Measurements from ENCODE around the gene SH3RF3. TPM values are rescaled to one million over a fixed set of nuclear protein-coding genes. Genes with fewer than 3 reads are reported as not detected.
A peak's percentile ranks its signal among the peaks of the same experiment; 100 is the strongest.

SH3RF3 gene
- total RNA-seq, 1 donor from 2014 or later, result 7.3 TPM

DNA sequence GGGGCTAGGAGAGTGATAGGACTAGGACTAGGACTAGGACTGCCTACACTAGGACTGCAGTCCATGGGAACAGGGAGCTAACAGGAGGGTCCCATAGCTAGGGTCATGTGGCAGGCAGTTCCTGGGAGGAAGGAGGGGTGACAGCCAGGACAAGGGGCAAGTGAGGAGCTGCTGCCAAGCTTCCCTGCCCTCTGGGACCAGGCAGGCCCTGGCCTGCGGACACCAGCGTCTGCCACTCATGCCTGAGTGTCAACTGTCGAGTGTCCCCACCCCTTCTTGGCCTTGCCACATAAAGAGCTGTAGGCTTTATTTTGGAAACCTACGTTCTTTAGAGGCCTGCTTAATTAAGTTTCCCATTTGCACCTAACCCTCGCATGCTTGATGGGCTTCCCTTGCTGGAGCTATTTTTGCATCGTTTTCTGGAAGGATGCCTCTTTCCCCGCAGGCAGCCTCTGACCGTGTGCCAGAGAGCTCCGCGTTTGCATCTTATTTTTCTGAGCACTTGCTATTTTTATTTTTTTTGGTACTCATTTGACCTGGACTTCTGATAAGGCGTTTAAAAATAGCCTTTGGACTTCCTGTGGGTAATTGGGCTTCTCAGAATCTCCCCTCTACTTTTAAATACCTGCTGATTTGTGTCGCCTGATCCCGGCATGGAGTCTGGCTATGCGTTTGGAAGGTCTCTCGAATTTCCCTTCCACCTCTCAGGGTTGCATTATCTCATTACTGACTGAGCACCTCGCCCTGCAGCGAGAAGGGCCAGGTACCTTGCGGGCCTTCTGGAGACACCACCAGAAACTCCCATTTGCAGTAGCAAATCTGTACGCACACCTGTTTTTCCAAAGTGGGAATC is 66.4 kb downstream of the SH3RF3 start:
- Histone ChIP-seq H3K27ac (ENCODE audit: low read depth, low read length) (no peak overlapping the region), H4K20me1 (ENCODE audit: insufficient read depth, low read length) (peaks cover 71% of the 10 kb centered on the region), H3K4me2 (ENCODE audit: low read length) (no peak overlapping the region), H3K4me1 (ENCODE audit: insufficient read depth, low read length) (no peaks in the 10 kb centered on the region), H3K4me3 (ENCODE audit: insufficient read depth, low read depth, low read length) (no peak overlapping the region), H3K27me3 (ENCODE audit: insufficient read depth, low read length) (no peaks in the 10 kb centered on the region), H2AFZ (ENCODE audit: low read depth, low read length) (no peak overlapping the region), H3K36me3 (ENCODE audit: insufficient read depth, low read length) (no peaks in the 10 kb centered on the region), H3K9ac (ENCODE audit: low read length) (no peak overlapping the region), H3K79me2 (ENCODE audit: insufficient read depth, low read length) (peaks cover 19% of the 10 kb centered on the region), H3K9me3 (ENCODE audit: insufficient read depth, low read depth, low read length) (no peaks in the 10 kb centered on the region)
- FAIRE-seq (no peak), DNase-seq (ENCODE audit: low read depth) (no peak)
- no peaks in the 10 kb centered on the region for H3K9me3 Mint-ChIP-seq (ENCODE audit: unreplicated experiment)
- H3K36me3 Mint-ChIP-seq (ENCODE audit: low read depth, unreplicated experiment), result no peaks in the 10 kb centered on the region
- peak overlapping the region; percentile 40 for H3K4me3 Mint-ChIP-seq (ENCODE audit: unreplicated experiment)
- peaks cover 48% of the 10 kb centered on the region for H3K27me3 Mint-ChIP-seq (ENCODE audit: low read depth, unreplicated experiment)
- H3K4me1 Mint-ChIP-seq (ENCODE audit: low read depth, unreplicated experiment), result no peaks in the 10 kb centered on the region
- TF ChIP-seq, protein P1, sequence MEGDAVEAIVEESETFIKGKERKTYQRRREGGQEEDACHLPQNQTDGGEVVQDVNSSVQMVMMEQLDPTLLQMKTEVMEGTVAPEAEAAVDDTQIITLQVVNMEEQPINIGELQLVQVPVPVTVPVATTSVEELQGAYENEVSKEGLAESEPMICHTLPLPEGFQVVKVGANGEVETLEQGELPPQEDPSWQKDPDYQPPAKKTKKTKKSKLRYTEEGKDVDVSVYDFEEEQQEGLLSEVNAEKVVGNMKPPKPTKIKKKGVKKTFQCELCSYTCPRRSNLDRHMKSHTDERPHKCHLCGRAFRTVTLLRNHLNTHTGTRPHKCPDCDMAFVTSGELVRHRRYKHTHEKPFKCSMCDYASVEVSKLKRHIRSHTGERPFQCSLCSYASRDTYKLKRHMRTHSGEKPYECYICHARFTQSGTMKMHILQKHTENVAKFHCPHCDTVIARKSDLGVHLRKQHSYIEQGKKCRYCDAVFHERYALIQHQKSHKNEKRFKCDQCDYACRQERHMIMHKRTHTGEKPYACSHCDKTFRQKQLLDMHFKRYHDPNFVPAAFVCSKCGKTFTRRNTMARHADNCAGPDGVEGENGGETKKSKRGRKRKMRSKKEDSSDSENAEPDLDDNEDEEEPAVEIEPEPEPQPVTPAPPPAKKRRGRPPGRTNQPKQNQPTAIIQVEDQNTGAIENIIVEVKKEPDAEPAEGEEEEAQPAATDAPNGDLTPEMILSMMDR (IDR thresholded peaks at IDR 0.05; ENCODE audit: insufficient read depth, low read depth, low read length), result no peak
- TF ChIP-seq EZH2 (IDR thresholded peaks at IDR 0.05; ENCODE audit: insufficient read depth, low read length), result no peak
- no peak overlapping the region for H3K27ac Mint-ChIP-seq (ENCODE audit: unreplicated experiment)

DNA sequence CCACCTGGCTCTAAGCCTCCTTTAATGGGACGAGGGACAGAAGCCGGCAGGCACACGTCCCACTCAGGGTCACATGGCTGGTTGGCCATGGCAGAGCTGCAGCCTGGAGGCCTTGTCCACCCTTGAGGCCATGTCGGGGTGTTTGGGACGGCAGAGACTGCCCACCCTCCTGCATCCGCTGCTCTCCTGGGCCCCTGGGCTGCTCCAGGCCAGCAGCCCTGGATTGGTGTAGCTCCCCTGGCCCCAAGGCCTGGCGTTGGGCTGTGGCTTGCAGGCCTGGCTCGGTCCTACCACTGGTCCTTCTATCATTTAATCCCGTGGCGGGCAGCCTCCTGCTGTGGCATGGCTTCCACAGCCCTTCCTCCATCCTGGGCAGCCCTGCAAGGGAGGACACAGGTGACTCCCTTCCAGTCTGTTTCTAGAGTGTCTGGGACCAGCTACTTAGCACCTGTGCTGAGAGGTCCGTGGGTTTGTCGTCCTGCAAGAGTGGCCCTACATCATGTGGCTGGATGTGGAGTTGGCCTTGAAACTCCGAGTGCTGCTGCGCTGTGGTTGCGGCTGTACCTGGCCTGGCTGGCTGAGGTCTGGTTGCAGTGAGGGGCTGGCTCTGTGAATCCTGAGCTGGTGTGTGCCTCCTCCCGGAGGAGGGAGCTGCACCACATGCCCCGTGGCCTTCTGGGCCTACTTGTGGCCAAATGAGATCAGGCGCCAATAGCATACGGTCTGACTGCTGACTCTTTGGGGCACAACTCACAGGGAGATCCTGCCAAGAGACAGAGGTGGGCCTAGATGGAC is 67.3 kb downstream of the SH3RF3 start:
- H3K4me1 Mint-ChIP-seq (ENCODE audit: low read depth, unreplicated experiment), result no peaks in the 10 kb centered on the region
- Histone ChIP-seq H3K9me3 (ENCODE audit: insufficient read depth, low read depth, low read length) (no peaks in the 10 kb centered on the region), H3K4me2 (ENCODE audit: low read length) (no peak overlapping the region), H3K4me1 (ENCODE audit: insufficient read depth, low read length) (no peaks in the 10 kb centered on the region), H3K27me3 (ENCODE audit: insufficient read depth, low read length) (no peaks in the 10 kb centered on the region), H3K4me3 (ENCODE audit: insufficient read depth, low read depth, low read length) (no peak overlapping the region), H3K27ac (ENCODE audit: low read depth, low read length) (no peak overlapping the region), H3K9ac (ENCODE audit: low read length) (no peak overlapping the region), H3K79me2 (ENCODE audit: insufficient read depth, low read length) (peaks cover 12% of the 10 kb centered on the region), H2AFZ (ENCODE audit: low read depth, low read length) (no peak overlapping the region), H4K20me1 (ENCODE audit: insufficient read depth, low read length) (peaks cover 72% of the 10 kb centered on the region), H3K36me3 (ENCODE audit: insufficient read depth, low read length) (no peaks in the 10 kb centered on the region)
- H3K4me3 Mint-ChIP-seq (ENCODE audit: unreplicated experiment), result no peak overlapping the region
- H3K9me3 Mint-ChIP-seq (ENCODE audit: unreplicated experiment), result no peaks in the 10 kb centered on the region
- FAIRE-seq (no peak), DNase-seq (ENCODE audit: low read depth) (no peak)
- no peak for TF ChIP-seq EZH2 (IDR thresholded peaks at IDR 0.05; ENCODE audit: insufficient read depth, low read length)
- TF ChIP-seq, protein P1 (IDR thresholded peaks at IDR 0.05; ENCODE audit: insufficient read depth, low read depth, low read length), result no peak
- H3K36me3 Mint-ChIP-seq (ENCODE audit: low read depth, unreplicated experiment), result no peaks in the 10 kb centered on the region
- H3K27me3 Mint-ChIP-seq (ENCODE audit: low read depth, unreplicated experiment), result peaks cover 48% of the 10 kb centered on the region
- no peak overlapping the region for H3K27ac Mint-ChIP-seq (ENCODE audit: unreplicated experiment)
